Hepatocyte (in vitro differentiated cells): ENCODE results near the gene FSTL1. TPM values are rescaled to one million over a fixed set of nuclear protein-coding genes. Genes with fewer than 3 reads are reported as not detected.

ENCODE experiments used
- DNase-seq: peaks from one replicate; pipeline ENCODE4 v3.0.0-alpha.2; 2016; ENCODE audit warnings: low spot score
- H2AFZ ChIP-seq: fragments of 200-600 bp; sonication (generic); 2 replicates; pipeline ENCODE4 v1.6.0; 2016; ENCODE audit warnings: antibody characterized with exemption, mild to moderate bottlenecking
- H3K27ac ChIP-seq: fragments of 200-600 bp; sonication (generic); 2 replicates; pipeline ENCODE4 v1.5.1; 2016; ENCODE audit warnings: mild to moderate bottlenecking
- H3K27me3 ChIP-seq: fragments of 200-600 bp; sonication (generic); 2 replicates; pipeline ENCODE4 v1.6.1; 2016
- H3K36me3 ChIP-seq: fragments of 200-600 bp; sonication (generic); replicated peaks from 2 replicates; pipeline ENCODE4 v1.5.1; 2016; ENCODE audit warnings: low read depth; ENCODE audit not compliant: insufficient read depth
- H3K4me1 ChIP-seq: fragments of 200-600 bp; sonication (generic); 2 replicates; pipeline ENCODE4 v1.5.1; 2016; ENCODE audit warnings: mild to moderate bottlenecking, moderate library complexity; ENCODE audit not compliant: insufficient read depth
- H3K4me2 ChIP-seq: fragments of 200-600 bp; sonication (generic); 2 replicates; pipeline ENCODE4 v1.6.0; 2016
- H3K4me3 ChIP-seq: fragments of 200-600 bp; sonication (generic); 2 replicates; pipeline ENCODE4 v1.5.1; 2016; ENCODE audit warnings: mild to moderate bottlenecking
- H3K79me2 ChIP-seq: fragments of 200-600 bp; sonication (generic); 2 replicates; pipeline ENCODE4 v1.6.0; 2017; ENCODE audit warnings: mild to moderate bottlenecking
- H3K9me2 ChIP-seq: fragments of 200-600 bp; sonication (generic); replicated peaks from 2 replicates; pipeline ENCODE4 v1.6.0; 2017; ENCODE audit warnings: mild to moderate bottlenecking; ENCODE audit not compliant: insufficient read depth
- H3K9me3 ChIP-seq: fragments of 200-600 bp; sonication (generic); 2 replicates; pipeline ENCODE4 v1.5.1; 2016; ENCODE audit warnings: low read depth, mild to moderate bottlenecking
- H4K20me1 ChIP-seq: fragments of 200-600 bp; sonication (generic); 2 replicates; pipeline ENCODE4 v1.6.0; 2016; ENCODE audit warnings: mild to moderate bottlenecking; ENCODE audit not compliant: insufficient read depth, poor library complexity, severe bottlenecking
- CTCF ChIP-seq: fragments of 200-600 bp; sonication (generic); IDR thresholded peaks from 2 replicates; pipeline ENCODE4 v1.5.1; 2016; ENCODE audit warnings: antibody characterized with exemption, mild to moderate bottlenecking; ENCODE audit not compliant: poor library complexity
- EZH2 ChIP-seq: fragments of 200-600 bp; sonication (generic); IDR thresholded peaks from 2 replicates; pipeline ENCODE4 v1.6.1; 2016; ENCODE audit warnings: antibody characterized with exemption, mild to moderate bottlenecking, borderline replicate concordance
- EZH2phosphoT487 ChIP-seq: fragments of 200-600 bp; sonication (generic); IDR thresholded peaks from one replicate; pipeline ENCODE4 v1.6.1; 2018; ENCODE audit warnings: antibody characterized with exemption, mild to moderate bottlenecking, low read depth, moderate library complexity; ENCODE audit not compliant: unreplicated experiment, severe bottlenecking
- WGBS: methylation state at CpG from one replicate; pipeline ENCODE4 v1.1.6; 2016; ENCODE audit warnings: low lambda C conversion rate; ENCODE audit errors: missing lambda C conversion rate; 5-methylcytosine and 5-hydroxymethylcytosine counted together
- polyA plus RNA-seq: library from polyadenylated mRNA; unstranded; fragments of >200 nt; fragmentation: Nextera tagmentation; extraction: Ambion mirVana; gene quantifications from 2 replicates; pipeline ENCODE4 v1.2.1, GENCODE V29; 2016
- total RNA-seq: library from RNA; depleted of rRNA; stranded (reverse); fragments of >200 nt; gene quantifications from 2 replicates; pipeline ENCODE4 v1.2.3, GENCODE V29; 2014

The FSTL1 gene
- total and polyA plus RNA-seq, 2 experiments from 2014 or later, result 195 to 390 TPM

- Histone ChIP-seq H3K9me2 (no peaks in the 10 kb centered on the region), H3K4me3 (no peak overlapping the region), H3K79me2 (peaks cover 75% of the 10 kb centered on the region), H4K20me1 (peaks cover 4% of the 10 kb centered on the region), H3K36me3 (no peaks in the 10 kb centered on the region), H3K4me2 (no peak overlapping the region), H2AFZ (no peak overlapping the region), H3K27ac (peak overlapping the region; percentile 92), H3K9me3 (no peaks in the 10 kb centered on the region), H3K4me1 (peaks cover 34% of the 10 kb centered on the region), H3K27me3 (no peaks in the 10 kb centered on the region)
- TF ChIP-seq CTCF (no peak), EZH2phosphoT487 (no peak), EZH2 (no peak)
- DNase-seq, result no peak
- WGBS, result 100% methylated on average over 2 of the region's 2 CpGs
Observed at GRCh38 chr3:120437559-120437958, 13.2 kb downstream of the FSTL1 start.

DNA sequence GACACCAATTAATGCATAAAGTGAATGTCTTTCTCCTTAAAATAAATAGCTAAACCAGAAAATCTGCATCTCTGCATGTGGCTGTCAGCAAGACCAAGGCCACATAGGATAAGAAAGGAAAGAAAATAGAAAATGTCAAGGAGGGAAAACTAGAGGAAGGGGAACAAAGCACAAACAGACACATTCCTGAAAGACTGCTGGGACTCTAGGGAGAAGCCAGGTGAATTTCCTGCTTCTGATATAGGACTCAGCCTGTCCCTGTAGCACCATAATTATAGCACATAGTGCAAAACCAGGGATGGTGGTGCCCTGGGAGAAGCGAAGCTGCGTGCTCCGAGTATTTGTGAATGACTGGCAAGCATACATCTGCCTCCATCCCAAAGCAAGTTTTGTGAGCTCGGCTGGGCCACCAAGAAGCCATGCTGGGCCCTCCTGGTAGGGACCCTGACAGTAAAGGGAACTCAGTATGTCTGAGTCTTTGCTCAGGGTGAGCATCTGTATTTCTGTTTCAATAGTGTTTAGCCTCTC is 14.2 kb downstream of the FSTL1 start:
- peak overlapping the region; percentile 71 for H3K27ac ChIP-seq

GRCh38 chr3:120435621-120436020 is 15.2 kb downstream of the FSTL1 start:
- no peaks in the 10 kb centered on the region for H3K27me3 ChIP-seq
- H3K4me2 ChIP-seq, result peak overlapping the region; percentile 4
- no peaks in the 10 kb centered on the region for H3K9me2 ChIP-seq
- H3K4me3 ChIP-seq, result no peak overlapping the region
- peaks cover 67% of the 10 kb centered on the region for H3K79me2 ChIP-seq
- H3K4me1 ChIP-seq, result peaks cover 44% of the 10 kb centered on the region
- WGBS, result 51% methylated on average over 4 of the region's 4 CpGs
- TF ChIP-seq EZH2phosphoT487 (no peak), CTCF (no peak), EZH2 (no peak)
- H3K36me3 ChIP-seq, result no peaks in the 10 kb centered on the region
- H3K27ac ChIP-seq, result peak overlapping the region; percentile 71
- no peaks in the 10 kb centered on the region for H3K9me3 ChIP-seq
- no peaks in the 10 kb centered on the region for H4K20me1 ChIP-seq
- no peak overlapping the region for H2AFZ ChIP-seq
- DNase-seq, result peak; percentile 16

More for the DNA sequence above, 14.2 kb downstream of the FSTL1 start:
- Histone ChIP-seq H3K27me3 (no peaks in the 10 kb centered on the region), H3K36me3 (no peaks in the 10 kb centered on the region), H3K9me3 (no peaks in the 10 kb centered on the region), H3K4me3 (no peak overlapping the region), H3K79me2 (peaks cover 68% of the 10 kb centered on the region), H3K9me2 (no peaks in the 10 kb centered on the region), H3K4me1 (peaks cover 44% of the 10 kb centered on the region), H2AFZ (no peak overlapping the region), H3K4me2 (no peak overlapping the region), H4K20me1 (no peaks in the 10 kb centered on the region)
- WGBS, result 94% methylated on average over 4 of the region's 4 CpGs
- DNase-seq, result no peak
- TF ChIP-seq EZH2phosphoT487, result no peak
- TF ChIP-seq CTCF, result no peak
- no peak for TF ChIP-seq EZH2
